ENCODE results near the gene MAT2B. TPM values are rescaled to one million over a fixed set of nuclear protein-coding genes. Genes with fewer than 3 reads are reported as not detected.

Gene MAT2B
- total RNA-seq, 4 donors from 2014 or later: 23.7 to 52.9 (median 28.9) TPM

DNA sequence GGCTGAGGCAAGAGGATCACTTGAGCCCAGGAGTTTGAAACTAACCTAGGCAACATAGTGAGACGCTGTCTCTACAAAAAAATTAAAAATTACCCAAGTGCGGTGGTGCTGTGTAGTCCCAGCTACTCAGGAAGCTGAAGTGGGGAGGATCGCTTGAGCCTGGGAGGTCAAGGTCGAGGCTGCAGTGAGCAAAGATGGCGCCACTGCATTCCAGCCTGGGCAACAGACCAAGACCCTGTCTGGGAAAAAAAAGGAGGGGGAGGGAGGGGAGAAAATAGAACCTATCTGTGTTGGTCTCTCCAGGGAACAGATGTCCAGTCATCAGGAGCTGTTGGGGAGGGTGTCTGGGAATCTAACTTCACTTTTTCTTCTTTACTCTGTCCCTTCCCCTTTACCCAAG lies 24.3 kb downstream of the MAT2B start:
- Histone ChIP-seq H3K27ac (no peak overlapping the region), H3K27me3 (no peaks in the 10 kb centered on the region), H3K9me3 (no peaks in the 10 kb centered on the region), H3K36me3 (no peaks in the 10 kb centered on the region), H3K4me3 (no peak overlapping the region), H3K4me1 (no peaks in the 10 kb centered on the region)
- TF ChIP-seq, protein P1, sequence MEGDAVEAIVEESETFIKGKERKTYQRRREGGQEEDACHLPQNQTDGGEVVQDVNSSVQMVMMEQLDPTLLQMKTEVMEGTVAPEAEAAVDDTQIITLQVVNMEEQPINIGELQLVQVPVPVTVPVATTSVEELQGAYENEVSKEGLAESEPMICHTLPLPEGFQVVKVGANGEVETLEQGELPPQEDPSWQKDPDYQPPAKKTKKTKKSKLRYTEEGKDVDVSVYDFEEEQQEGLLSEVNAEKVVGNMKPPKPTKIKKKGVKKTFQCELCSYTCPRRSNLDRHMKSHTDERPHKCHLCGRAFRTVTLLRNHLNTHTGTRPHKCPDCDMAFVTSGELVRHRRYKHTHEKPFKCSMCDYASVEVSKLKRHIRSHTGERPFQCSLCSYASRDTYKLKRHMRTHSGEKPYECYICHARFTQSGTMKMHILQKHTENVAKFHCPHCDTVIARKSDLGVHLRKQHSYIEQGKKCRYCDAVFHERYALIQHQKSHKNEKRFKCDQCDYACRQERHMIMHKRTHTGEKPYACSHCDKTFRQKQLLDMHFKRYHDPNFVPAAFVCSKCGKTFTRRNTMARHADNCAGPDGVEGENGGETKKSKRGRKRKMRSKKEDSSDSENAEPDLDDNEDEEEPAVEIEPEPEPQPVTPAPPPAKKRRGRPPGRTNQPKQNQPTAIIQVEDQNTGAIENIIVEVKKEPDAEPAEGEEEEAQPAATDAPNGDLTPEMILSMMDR (IDR thresholded peaks at IDR 0.05): no peak
- no peak for TF ChIP-seq EP300 (IDR thresholded peaks at IDR 0.05)
- no peak for TF ChIP-seq POLR2A (IDR thresholded peaks at IDR 0.05)
- DNase-seq (ENCODE audit: low spot score in 2 of 2): no peak
- whole genome bisulfite sequencing, 2 donors: 43 to 61% methylated on average over 5 of the region's 5 CpGs

DNA sequence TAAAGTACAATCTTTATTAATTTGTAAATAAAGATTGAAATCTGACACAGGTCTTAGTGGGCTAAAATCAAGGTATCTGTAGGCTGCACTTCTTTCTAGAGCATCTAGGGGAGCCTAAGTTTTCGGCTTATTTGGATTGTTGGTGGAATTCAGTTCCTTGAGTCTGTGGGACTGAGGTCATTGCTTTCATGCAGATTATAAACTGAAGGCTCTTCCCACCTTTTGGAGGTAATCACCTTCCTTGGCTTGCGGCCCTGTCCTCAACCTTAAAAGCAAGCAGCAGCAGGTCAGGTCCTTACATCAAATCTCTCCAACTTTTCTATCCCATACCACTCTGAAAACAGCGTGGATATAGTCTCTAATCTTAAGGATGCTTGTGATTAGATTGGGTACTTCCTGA lies 25.9 kb downstream of the MAT2B start:
- no peaks in the 10 kb centered on the region for H3K27me3 ChIP-seq
- TF ChIP-seq EP300 (IDR thresholded peaks at IDR 0.05) (no peak), POLR2A (IDR thresholded peaks at IDR 0.05) (no peak)
- TF ChIP-seq, protein P1 (IDR thresholded peaks at IDR 0.05): no peak
- no peaks in the 10 kb centered on the region for H3K9me3 ChIP-seq
- H3K4me1 ChIP-seq: no peaks in the 10 kb centered on the region
- no peak for DNase-seq (ENCODE audit: low spot score in 2 of 2)
- H3K4me3 ChIP-seq: no peak overlapping the region
- H3K36me3 ChIP-seq: no peaks in the 10 kb centered on the region
- no peak overlapping the region for H3K27ac ChIP-seq
- WGBS, 2 donors: 89 to 97% methylated on average over 3 of the region's 3 CpGs

DNA sequence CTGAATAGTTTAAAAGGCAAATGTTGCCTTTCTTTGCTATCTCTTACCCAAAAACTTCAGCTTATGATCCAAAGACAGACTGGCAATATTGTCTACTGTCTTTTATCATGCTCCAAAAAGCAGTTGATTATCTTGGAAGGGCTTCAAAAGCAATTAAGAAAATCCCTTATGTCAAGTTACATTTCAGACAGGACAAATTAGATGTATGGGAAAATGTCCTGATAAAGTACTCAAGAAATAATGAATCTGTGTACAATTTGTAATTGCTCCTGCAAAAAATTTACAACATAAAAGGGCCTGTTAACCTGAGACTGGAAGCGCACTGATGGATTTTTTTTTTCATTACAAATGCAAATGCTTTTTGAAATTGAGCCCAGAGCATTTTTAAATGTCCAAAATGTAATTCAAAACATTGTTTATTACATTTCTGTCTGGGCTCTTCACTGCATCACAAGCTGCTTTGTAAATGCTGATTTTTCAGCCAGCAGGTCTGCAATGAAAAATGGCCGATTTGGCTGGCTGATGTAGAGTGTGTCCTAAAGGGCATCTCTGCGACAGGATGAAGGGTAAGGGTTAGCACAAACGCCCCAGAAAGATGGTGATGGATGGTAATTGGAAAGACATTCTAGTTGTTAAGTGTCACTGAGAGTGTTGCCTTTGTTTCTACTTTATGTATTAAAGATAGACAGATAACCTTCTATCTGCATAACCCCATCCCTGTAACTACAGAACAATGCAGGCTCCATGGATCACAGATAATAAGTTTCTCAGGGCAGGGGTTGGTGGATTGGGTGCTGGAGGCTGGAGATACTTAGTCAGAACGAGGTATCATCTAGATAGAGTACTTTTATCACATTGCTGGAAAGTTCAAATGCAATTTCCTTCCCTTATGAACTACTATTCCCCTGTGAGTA lies 27.0 kb downstream of the MAT2B start:
- Histone ChIP-seq H3K4me1 (no peaks in the 10 kb centered on the region), H3K27ac (no peak overlapping the region), H3K27me3 (no peaks in the 10 kb centered on the region), H3K36me3 (no peaks in the 10 kb centered on the region), H3K9me3 (no peaks in the 10 kb centered on the region), H3K4me3 (no peak overlapping the region)
- TF ChIP-seq EP300 (IDR thresholded peaks at IDR 0.05): no peak
- no peak for TF ChIP-seq POLR2A (IDR thresholded peaks at IDR 0.05)
- TF ChIP-seq, protein P1 (IDR thresholded peaks at IDR 0.05): no peak
- DNase-seq (ENCODE audit: low spot score in 2 of 2): no peak
- WGBS, 2 donors: 46 to 49% methylated on average over 5 of the region's 5 CpGs

DNA sequence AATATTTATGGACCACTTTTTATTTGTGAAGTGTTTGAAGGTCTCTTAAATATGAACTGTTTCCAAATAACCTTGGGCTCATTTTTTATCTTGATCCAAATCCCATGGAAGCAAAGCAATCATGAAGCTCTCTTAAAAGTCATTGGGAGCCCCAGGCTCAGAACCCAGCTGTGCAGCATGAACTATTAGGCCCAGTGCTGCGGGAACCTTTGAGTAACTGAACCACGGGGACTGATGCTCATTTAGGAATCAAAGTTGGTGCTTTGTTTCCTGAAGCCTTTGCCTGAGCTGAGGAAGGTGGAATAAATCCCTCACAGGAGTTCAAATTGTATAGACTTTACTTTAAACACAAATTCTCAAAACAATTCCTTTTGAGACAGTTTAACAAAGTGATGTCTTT lies 27.8 kb downstream of the MAT2B start:
- WGBS, 2 donors: 33 to 38% methylated on average over 2 of the region's 2 CpGs
- no peak for DNase-seq (ENCODE audit: low spot score in 2 of 2)

More for the DNA sequence above, 27.8 kb downstream of the MAT2B start:
- Histone ChIP-seq H3K4me3 (no peak overlapping the region), H3K9me3 (no peaks in the 10 kb centered on the region), H3K36me3 (no peaks in the 10 kb centered on the region), H3K27me3 (no peaks in the 10 kb centered on the region), H3K4me1 (no peaks in the 10 kb centered on the region), H3K27ac (no peak overlapping the region)
- TF ChIP-seq, protein P1 (IDR thresholded peaks at IDR 0.05): no peak
- no peak for TF ChIP-seq EP300 (IDR thresholded peaks at IDR 0.05)
- TF ChIP-seq POLR2A (IDR thresholded peaks at IDR 0.05): no peak

Data from tibial nerve (tissue), 4 donors.